HL-60 (cell line): ENCODE measurements around the gene LANCL2.

Experiments
- CTCF ChIP-seq: IDR thresholded peaks from one replicate; pipeline ENCODE4 v1.5.1; 2011; ENCODE audit warnings: low read length, control low read depth, inconsistent platforms; ENCODE audit not compliant: insufficient read depth
- GABPA ChIP-seq: IDR thresholded peaks from 2 replicates; pipeline ENCODE4 v1.6.1; 2012; ENCODE audit warnings: low read depth

- no peak for TF ChIP-seq CTCF
- TF ChIP-seq GABPA: no peak
Observed at GRCh38 chr7:55432506-55432905, 67.4 kb downstream of the LANCL2 start.
